Mesendoderm (in vitro differentiated cells): ENCODE results near the gene ZXDC.

ENCODE experiments used
- DNase-seq: peaks from one replicate; pipeline ENCODE4 v3.0.0; 2013
- H2AK5ac ChIP-seq: 2 replicates; pipeline ENCODE4 v1.6.1; 2013; ENCODE audit warnings: low read length, inconsistent platforms
- H2BK120ac ChIP-seq: 2 replicates; pipeline ENCODE4 v1.6.1; 2013; ENCODE audit warnings: low read depth, mild to moderate bottlenecking, low read length, moderate library complexity, mixed read lengths
- H2BK15ac ChIP-seq: replicated peaks from 2 replicates; pipeline ENCODE4 v1.6.1; 2013; ENCODE audit warnings: low read depth, mild to moderate bottlenecking, moderate library complexity
- H2BK5ac ChIP-seq: 2 replicates; pipeline ENCODE4 v1.6.1; 2013; ENCODE audit warnings: low read length, inconsistent platforms
- H3K18ac ChIP-seq: 2 replicates; pipeline ENCODE4 v1.6.1; 2013; ENCODE audit warnings: mild to moderate bottlenecking, low read length, mixed read lengths
- H3K23ac ChIP-seq: one replicate; pipeline ENCODE4 v1.6.1; 2013; ENCODE audit warnings: low read length
- H3K27ac ChIP-seq: 2 replicates; pipeline ENCODE4 v1.5.1; 2013; ENCODE audit warnings: low read depth, mild to moderate bottlenecking, inconsistent platforms, low read length, moderate library complexity
- H3K27me3 ChIP-seq: 2 replicates; pipeline ENCODE4 v1.6.1; 2013; ENCODE audit warnings: low read length, control low read depth, mild to moderate bottlenecking, inconsistent platforms; ENCODE audit not compliant: insufficient read depth, poor library complexity
- H3K36me3 ChIP-seq: 2 replicates; pipeline ENCODE4 v1.6.1; 2013; ENCODE audit warnings: low read length, inconsistent platforms; ENCODE audit not compliant: control insufficient read depth, insufficient read depth
- H3K4ac ChIP-seq: one replicate; pipeline ENCODE4 v1.6.1; 2013; ENCODE audit warnings: low read depth, mild to moderate bottlenecking, low read length, moderate library complexity
- H3K4me1 ChIP-seq: 2 replicates; pipeline ENCODE4 v1.6.1; 2013; ENCODE audit warnings: low read depth, low read length, inconsistent platforms; ENCODE audit not compliant: control insufficient read depth
- H3K4me2 ChIP-seq: 2 replicates; pipeline ENCODE4 v1.6.1; 2013; ENCODE audit warnings: low read length
- H3K4me3 ChIP-seq: 2 replicates; pipeline ENCODE4 v1.5.1; 2013; ENCODE audit warnings: mild to moderate bottlenecking, low read length
- H3K56ac ChIP-seq: one replicate; pipeline ENCODE4 v1.6.1; 2013; ENCODE audit warnings: low read length
- H3K79me1 ChIP-seq: 2 replicates; pipeline ENCODE4 v1.6.1; 2013; ENCODE audit warnings: low read length, inconsistent platforms
- H3K79me2 ChIP-seq: 2 replicates; pipeline ENCODE4 v1.6.1; 2013; ENCODE audit warnings: mild to moderate bottlenecking, low read length; ENCODE audit not compliant: control insufficient read depth, insufficient read depth
- H3K9ac ChIP-seq: 2 replicates; pipeline ENCODE4 v1.6.1; 2013; ENCODE audit warnings: low read length, inconsistent platforms
- H4K5ac ChIP-seq: one replicate; pipeline ENCODE4 v1.6.1; 2013; ENCODE audit warnings: low read length
- H4K8ac ChIP-seq: one replicate; pipeline ENCODE4 v1.6.1; 2013; ENCODE audit warnings: low read depth, mild to moderate bottlenecking, control low read depth, low read length, moderate library complexity
- WGBS: extraction: QIAGEN DNeasy Blood & Tissue Kit; methylation state at CpG from one replicate; pipeline ENCODE4 v1.1.7; 2013; ENCODE audit warnings: low lambda C conversion rate, missing lambda C conversion rate; ENCODE audit not compliant: insufficient coverage; ENCODE audit errors: extremely low coverage; 5-methylcytosine and 5-hydroxymethylcytosine counted together

Gene ZXDC

DNA sequence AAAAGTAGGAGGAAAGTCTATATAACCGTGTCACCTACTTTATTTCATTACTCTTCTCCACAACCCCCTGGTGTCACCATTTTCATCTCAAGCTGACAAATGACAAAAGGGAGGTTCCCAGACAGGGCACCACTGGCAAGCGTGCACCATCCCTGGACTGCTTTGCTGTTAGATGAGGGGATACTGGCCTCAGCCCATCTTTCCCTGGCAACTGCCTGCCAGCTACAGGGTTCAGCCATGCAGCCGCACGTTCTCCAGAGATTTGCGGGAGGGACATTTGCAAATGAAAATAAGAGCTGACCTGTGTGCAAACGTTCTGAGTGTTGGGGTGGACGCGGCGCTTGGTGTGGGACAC, 41.2 kb upstream of the ZXDC start:
- no peak overlapping the region for H3K4me2 ChIP-seq
- H2AK5ac ChIP-seq: no peak overlapping the region
- no CpG with 5 or more reads among the region's 9 CpGs for WGBS
- H3K4ac ChIP-seq: no peak overlapping the region
- no peak overlapping the region for H2BK120ac ChIP-seq
- no peak overlapping the region for H2BK5ac ChIP-seq
- H3K23ac ChIP-seq: no peak overlapping the region
- no peaks in the 10 kb centered on the region for H3K4me1 ChIP-seq
- H3K27me3 ChIP-seq: no peaks in the 10 kb centered on the region
- no peak overlapping the region for H3K56ac ChIP-seq
- H3K27ac ChIP-seq: no peak overlapping the region
- H4K5ac ChIP-seq: no peak overlapping the region
- H3K9ac ChIP-seq: no peak overlapping the region
- H3K79me2 ChIP-seq: no peaks in the 10 kb centered on the region
- H3K4me3 ChIP-seq: no peak overlapping the region
- H2BK15ac ChIP-seq: no peak overlapping the region
- DNase-seq: no peak
- no peaks in the 10 kb centered on the region for H3K36me3 ChIP-seq
- H4K8ac ChIP-seq: no peak overlapping the region
- no peak overlapping the region for H3K18ac ChIP-seq
- H3K79me1 ChIP-seq: no peaks in the 10 kb centered on the region

DNA sequence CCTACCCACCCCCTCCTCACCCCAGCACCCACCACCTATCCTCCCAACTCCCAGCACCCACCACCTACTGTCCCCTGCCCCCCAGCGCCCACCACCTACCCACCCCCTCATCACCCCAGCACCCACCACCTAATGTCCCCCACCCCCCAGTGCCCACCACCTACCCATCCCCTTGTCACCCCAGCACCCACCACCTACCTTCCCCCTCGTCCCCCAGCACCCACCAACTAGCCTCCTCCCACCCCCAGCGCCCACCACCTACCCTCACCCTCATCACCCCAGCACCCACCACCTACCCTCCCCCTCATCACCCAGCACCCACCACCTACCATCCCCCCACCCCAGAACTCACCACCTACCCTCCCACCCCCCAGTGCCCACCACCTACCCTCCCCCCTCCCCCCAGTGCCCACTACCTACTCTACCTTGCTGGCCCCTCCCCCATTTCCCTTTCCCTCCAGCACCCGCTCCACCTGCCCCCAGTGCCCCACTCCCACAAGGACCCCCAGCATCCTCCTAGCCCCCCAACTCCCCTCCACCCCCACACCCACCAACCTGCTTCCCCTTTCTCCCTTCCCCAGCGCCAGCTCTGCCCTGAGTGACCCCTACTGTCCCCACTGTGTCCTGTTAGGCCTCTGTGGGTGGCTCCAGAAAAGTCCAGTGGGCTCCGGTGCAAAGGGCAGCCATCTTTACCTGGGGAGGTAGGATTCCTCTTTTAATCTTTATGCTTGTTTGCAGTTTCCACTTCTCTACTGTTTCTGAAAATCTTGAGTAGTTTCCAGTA, 40.7 kb upstream of the ZXDC start:
- WGBS: no CpG with 5 or more reads among the region's 6 CpGs

DNA sequence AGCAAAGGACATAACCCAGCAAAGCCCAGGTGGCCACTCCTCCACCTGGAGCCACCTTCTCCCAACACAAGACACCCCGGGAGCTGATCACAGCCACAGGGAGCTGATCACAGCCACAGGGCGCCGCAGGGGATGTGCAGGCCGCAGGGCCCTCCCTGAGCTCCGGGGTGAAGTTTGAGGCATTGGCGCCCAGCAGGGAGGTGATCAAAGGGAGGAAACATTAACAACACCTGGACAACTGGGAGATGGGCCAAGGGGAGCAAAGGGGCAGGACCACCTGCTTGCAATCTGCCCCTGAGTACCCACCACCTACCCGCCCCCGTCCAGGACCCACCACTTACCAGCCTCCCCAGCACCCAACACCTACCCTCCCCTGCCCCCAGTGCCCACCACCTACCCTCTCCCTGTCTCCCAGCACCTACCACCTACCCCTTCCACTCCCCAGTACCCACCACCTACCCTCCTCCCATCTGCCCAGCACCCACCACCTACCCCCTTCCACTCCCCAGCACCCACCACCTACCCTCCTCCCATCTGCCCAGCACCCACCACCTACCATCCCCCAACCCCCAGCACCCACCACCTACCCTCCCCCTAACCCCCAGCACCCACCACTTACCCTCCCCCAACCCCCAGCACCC, 39.5 kb upstream of the ZXDC start:
- no peaks in the 10 kb centered on the region for H3K4me1 ChIP-seq
- no peak overlapping the region for H2BK120ac ChIP-seq
- no peak for DNase-seq
- H2BK5ac ChIP-seq: no peak overlapping the region
- H3K56ac ChIP-seq: no peak overlapping the region
- no peak overlapping the region for H3K23ac ChIP-seq
- H3K27ac ChIP-seq: no peak overlapping the region
- H4K5ac ChIP-seq: no peak overlapping the region
- H3K79me2 ChIP-seq: no peaks in the 10 kb centered on the region
- no peak overlapping the region for H3K18ac ChIP-seq
- H2BK15ac ChIP-seq: no peak overlapping the region
- H3K4me2 ChIP-seq: no peak overlapping the region
- H3K4me3 ChIP-seq: no peak overlapping the region
- H3K79me1 ChIP-seq: no peaks in the 10 kb centered on the region
- no peak overlapping the region for H3K4ac ChIP-seq
- H3K27me3 ChIP-seq: no peaks in the 10 kb centered on the region
- no peaks in the 10 kb centered on the region for H3K36me3 ChIP-seq
- no peak overlapping the region for H2AK5ac ChIP-seq
- H4K8ac ChIP-seq: no peak overlapping the region
- no CpG with 5 or more reads among the region's 8 CpGs for WGBS
- H3K9ac ChIP-seq: no peak overlapping the region

More for the DNA sequence above, 40.7 kb upstream of the ZXDC start:
- H3K79me1 ChIP-seq: no peaks in the 10 kb centered on the region
- no peak overlapping the region for H3K56ac ChIP-seq
- no peak overlapping the region for H3K9ac ChIP-seq
- H3K4ac ChIP-seq: no peak overlapping the region
- no peaks in the 10 kb centered on the region for H3K27me3 ChIP-seq
- no peak overlapping the region for H2BK15ac ChIP-seq
- H3K4me2 ChIP-seq: no peak overlapping the region
- no peak overlapping the region for H2AK5ac ChIP-seq
- H2BK120ac ChIP-seq: no peak overlapping the region
- H3K23ac ChIP-seq: no peak overlapping the region
- H3K27ac ChIP-seq: no peak overlapping the region
- no peaks in the 10 kb centered on the region for H3K79me2 ChIP-seq
- no peaks in the 10 kb centered on the region for H3K36me3 ChIP-seq
- DNase-seq: no peak
- H2BK5ac ChIP-seq: no peak overlapping the region
- H4K5ac ChIP-seq: no peak overlapping the region
- no peak overlapping the region for H4K8ac ChIP-seq
- H3K4me3 ChIP-seq: no peak overlapping the region
- no peaks in the 10 kb centered on the region for H3K4me1 ChIP-seq
- H3K18ac ChIP-seq: no peak overlapping the region

DNA sequence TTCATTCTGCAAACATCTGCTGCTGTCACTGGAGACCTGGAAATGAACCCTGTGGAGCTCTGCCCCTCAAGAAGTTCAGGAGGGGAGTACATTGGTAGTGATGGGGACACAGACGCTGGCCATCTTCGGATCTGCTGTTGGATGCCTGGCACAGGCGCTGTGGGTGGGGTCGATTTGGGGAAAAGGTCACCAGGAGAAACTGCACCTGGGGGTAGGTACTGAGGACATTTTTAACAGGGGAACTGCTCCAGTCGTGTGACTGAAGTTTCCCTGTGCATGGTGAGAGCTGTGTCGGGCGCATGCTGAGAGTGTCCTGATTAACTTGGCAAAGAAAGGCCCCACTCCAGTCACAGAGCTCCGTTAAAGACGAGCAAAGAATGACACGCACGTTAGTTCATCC, 38.5 kb upstream of the ZXDC start:
- H3K23ac ChIP-seq: no peak overlapping the region
- no peak for DNase-seq
- no peak overlapping the region for H3K18ac ChIP-seq

DNA sequence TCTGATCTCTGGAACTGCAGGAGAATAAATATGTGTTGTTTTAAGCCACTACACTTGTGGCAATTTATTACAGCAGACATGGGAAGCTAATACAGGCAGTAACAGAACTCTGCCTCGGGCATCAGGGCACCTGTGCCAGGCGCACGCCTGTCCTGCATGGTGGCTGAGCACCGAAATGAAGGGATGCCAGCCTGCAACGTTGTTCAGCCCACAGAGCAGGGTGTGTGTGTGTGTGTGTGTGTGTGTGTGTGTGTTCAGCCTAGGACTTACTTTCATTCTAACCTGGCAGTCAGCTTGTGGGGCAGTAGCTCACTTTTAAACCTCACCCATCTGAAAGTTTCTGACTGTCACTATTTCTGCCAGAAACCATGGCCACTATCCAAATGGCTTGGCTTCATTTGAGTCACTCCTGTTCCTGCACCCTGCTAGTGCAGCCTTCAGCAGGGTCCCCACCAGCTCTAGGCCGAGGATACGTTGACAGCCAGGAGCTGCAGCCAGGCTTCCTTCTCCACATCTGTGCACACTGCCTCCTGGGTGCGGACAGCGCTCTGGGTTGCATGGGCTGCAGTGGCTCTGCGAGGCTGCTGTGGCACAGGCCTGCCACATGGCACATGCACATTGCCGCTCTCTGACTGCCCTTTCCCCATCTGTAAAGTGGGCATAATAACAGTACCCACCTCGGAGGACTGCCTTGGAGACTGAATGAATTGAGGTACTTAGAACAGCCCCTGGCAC, 37.4 kb upstream of the ZXDC start:
- Histone ChIP-seq H3K36me3 (no peaks in the 10 kb centered on the region), H2BK5ac (no peak overlapping the region), H3K9ac (no peak overlapping the region), H2BK15ac (no peak overlapping the region), H3K18ac (no peak overlapping the region), H3K4me2 (no peak overlapping the region), H3K27ac (no peak overlapping the region), H3K27me3 (no peaks in the 10 kb centered on the region), H3K4me3 (no peak overlapping the region), H3K79me2 (no peaks in the 10 kb centered on the region), H2AK5ac (no peak overlapping the region), H3K4ac (no peak overlapping the region), H3K23ac (no peak overlapping the region), H3K79me1 (no peaks in the 10 kb centered on the region), H4K5ac (no peak overlapping the region), H2BK120ac (no peak overlapping the region), H3K4me1 (no peaks in the 10 kb centered on the region), H4K8ac (no peak overlapping the region), H3K56ac (no peak overlapping the region)
- WGBS: no CpG with 5 or more reads among the region's 12 CpGs
- no peak for DNase-seq

More for the DNA sequence above, 38.5 kb upstream of the ZXDC start:
- no peak overlapping the region for H3K56ac ChIP-seq
- H3K9ac ChIP-seq: no peak overlapping the region
- H3K79me1 ChIP-seq: no peaks in the 10 kb centered on the region
- H3K4me3 ChIP-seq: no peak overlapping the region
- no peak overlapping the region for H3K4ac ChIP-seq
- no peaks in the 10 kb centered on the region for H3K36me3 ChIP-seq
- no peak overlapping the region for H2BK120ac ChIP-seq
- no peaks in the 10 kb centered on the region for H3K4me1 ChIP-seq
- no peak overlapping the region for H4K8ac ChIP-seq
- no peaks in the 10 kb centered on the region for H3K27me3 ChIP-seq
- no peak overlapping the region for H3K4me2 ChIP-seq
- no peak overlapping the region for H3K27ac ChIP-seq
- H4K5ac ChIP-seq: no peak overlapping the region
- H2BK5ac ChIP-seq: no peak overlapping the region
- WGBS: no CpG with 5 or more reads among the region's 11 CpGs
- no peaks in the 10 kb centered on the region for H3K79me2 ChIP-seq
- H2BK15ac ChIP-seq: no peak overlapping the region
- no peak overlapping the region for H2AK5ac ChIP-seq
